Glomerular visceral epithelial cell (primary cell): ENCODE results near the gene MYADM.

Experiments
- DNase-seq: peaks from one replicate; pipeline ENCODE4 v3.0.0-alpha.2; 2016; ENCODE audit errors: extremely low spot score

Gene MYADM

DNA sequence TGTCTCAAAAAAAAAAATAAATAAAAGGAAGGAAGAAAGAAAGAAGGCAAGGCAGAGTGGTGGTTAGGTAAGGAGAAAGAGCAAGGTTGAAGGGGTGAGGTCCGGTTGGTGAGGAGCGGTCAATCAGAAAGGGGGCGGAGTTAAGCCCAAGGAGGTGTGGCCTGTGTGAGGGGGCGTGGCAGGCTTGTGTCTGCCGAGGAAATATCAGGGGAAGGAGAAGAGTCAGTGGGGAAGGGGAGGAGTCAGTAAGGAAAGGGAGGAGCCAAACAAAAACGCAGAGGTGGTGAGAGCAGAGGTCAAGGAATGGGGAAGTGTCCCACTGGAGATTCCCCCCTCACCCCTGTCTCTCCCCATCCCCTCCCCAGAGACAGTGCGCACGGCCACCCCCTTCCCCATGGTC, 47.3 kb downstream of the MYADM start:
- no peak for DNase-seq

DNA sequence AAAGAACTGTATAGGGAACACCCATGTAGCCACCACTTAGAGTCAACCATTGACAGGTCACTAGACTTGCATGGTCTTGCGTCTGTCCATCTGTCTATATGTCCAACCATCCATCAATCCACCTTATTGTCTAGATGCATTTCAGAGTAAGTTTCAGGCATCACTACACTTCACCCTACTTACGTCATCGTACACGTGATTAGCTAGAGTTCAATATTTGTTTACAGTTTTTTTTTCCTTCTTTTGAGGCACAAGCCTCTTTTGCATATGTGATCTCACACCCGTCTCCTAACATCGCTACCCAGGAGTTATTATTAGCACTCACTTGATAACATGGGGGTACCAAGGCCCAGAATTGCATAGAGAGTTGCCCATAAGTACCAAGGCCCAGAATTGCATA, 48.3 kb downstream of the MYADM start:
- DNase-seq: no peak

DNA sequence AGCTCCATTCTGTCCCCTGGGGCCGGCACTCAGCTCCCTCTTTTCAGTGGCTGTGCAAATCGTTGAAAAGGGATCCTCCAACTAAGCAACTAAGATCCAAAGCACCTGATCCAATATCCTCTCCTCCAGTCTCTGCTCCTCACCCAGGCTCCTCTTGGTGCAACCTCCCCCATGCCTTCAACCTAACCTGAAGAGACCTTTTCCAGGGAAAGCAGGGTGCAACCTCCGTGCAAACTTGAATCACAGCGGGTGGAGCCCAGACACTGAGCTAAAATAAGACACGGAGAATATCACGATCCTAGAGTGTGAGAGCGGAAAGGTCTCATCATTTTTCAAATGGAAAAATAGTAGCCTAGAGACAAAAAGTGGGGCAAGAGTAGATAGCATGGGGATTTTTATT, 49.7 kb downstream of the MYADM start:
- DNase-seq: no peak
